Panc1 (cell line): ENCODE results near the gene TTLL4.

Experiments used
- CTCF ChIP-seq: fragments of 450-650 bp; IDR thresholded peaks from 2 replicates; pipeline ENCODE4 v1.5.1; 2017; ENCODE audit warnings: mild to moderate bottlenecking
- TCF7L2 ChIP-seq: IDR thresholded peaks from 2 replicates; pipeline ENCODE4 v1.6.1; 2011; ENCODE audit warnings: mild to moderate bottlenecking, low read depth, low read length, inconsistent platforms
- TF ChIP-seq, protein P1 (sequence below), 2 experiments: IDR thresholded peaks; 2 replicates each; pipeline ENCODE4 v1.6.1; 2011 to 2012; ENCODE audit warnings: low read depth in 2 of 2, control low read depth in 1 of 2, low read length in 1 of 2, mild to moderate bottlenecking in 1 of 2, moderate library complexity in 1 of 2; ENCODE audit not compliant: insufficient read depth in 1 of 2

DNA sequence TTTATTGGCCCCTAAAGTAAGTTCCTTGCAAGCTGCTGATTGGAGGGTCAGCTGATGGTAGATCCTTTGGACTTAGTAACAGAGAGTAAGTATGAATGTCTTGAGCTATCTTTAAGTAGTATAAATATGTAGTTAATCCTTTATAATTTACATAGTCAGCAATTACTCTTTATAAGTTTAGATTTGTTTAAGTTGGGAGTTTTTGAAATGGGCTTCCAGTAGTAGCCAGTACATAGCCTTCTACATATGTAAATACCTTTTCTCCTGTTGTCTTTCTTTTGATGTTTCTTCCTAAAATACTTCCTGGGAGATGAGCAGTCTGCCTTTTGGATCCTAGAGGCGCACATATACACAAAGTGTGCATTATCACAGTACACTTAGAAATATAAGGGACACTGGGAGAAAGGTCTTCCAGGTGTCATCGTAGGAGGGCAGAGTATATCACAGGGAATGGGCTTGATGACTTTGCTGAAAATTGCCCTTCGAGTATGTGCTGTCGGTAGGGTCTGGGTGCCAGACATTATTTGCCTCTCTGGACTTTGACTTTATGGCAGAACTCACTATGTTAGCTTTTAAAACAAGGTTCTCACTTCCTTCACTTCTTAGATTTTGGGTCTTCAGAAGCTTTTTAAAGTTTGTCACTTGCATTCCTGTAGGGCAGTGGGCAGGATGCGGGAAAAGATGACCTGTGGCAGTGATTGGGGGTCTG, 21.6 kb downstream of the TTLL4 start:
- TF ChIP-seq CTCF, result no peak
- TF ChIP-seq TCF7L2, result no peak
- TF ChIP-seq, protein P1, sequence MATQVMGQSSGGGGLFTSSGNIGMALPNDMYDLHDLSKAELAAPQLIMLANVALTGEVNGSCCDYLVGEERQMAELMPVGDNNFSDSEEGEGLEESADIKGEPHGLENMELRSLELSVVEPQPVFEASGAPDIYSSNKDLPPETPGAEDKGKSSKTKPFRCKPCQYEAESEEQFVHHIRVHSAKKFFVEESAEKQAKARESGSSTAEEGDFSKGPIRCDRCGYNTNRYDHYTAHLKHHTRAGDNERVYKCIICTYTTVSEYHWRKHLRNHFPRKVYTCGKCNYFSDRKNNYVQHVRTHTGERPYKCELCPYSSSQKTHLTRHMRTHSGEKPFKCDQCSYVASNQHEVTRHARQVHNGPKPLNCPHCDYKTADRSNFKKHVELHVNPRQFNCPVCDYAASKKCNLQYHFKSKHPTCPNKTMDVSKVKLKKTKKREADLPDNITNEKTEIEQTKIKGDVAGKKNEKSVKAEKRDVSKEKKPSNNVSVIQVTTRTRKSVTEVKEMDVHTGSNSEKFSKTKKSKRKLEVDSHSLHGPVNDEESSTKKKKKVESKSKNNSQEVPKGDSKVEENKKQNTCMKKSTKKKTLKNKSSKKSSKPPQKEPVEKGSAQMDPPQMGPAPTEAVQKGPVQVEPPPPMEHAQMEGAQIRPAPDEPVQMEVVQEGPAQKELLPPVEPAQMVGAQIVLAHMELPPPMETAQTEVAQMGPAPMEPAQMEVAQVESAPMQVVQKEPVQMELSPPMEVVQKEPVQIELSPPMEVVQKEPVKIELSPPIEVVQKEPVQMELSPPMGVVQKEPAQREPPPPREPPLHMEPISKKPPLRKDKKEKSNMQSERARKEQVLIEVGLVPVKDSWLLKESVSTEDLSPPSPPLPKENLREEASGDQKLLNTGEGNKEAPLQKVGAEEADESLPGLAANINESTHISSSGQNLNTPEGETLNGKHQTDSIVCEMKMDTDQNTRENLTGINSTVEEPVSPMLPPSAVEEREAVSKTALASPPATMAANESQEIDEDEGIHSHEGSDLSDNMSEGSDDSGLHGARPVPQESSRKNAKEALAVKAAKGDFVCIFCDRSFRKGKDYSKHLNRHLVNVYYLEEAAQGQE (IDR thresholded peaks at IDR 0.05; ENCODE audit: insufficient read depth in 1 of 2, low read depth in 2 of 2, low read length in 1 of 2), result no peak
